AG04449 (cell line): ENCODE data around the gene SLC6A2.

ENCODE experiments used
- CTCF ChIA-PET: fragments of 350-600 bp; formaldehyde crosslinking; extraction: SDS; loops from one replicate; lab custom pipeline; 2021; ENCODE audit warnings: antibody characterized with exemption; lab: Yijun Ruan, JAX
- POLR2A ChIA-PET: fragments of 400-600, 350-600 bp; formaldehyde crosslinking; extraction: SDS; loops from one replicate; lab custom pipeline; 2020; ENCODE audit warnings: antibody characterized with exemption, inconsistent platforms; lab: Yijun Ruan, JAX
- DNase-seq: peaks from one replicate; pipeline ENCODE4 v3.0.0-alpha.2; 2010; ENCODE audit warnings: low read depth, low spot score
- H3K4me3 ChIP-seq: 2 replicates; pipeline ENCODE4 v1.5.1; 2011; ENCODE audit warnings: low read depth, mild to moderate bottlenecking, control low read depth, low read length
- CTCF ChIP-seq: IDR thresholded peaks from one replicate; pipeline ENCODE4 v1.5.1; 2011; ENCODE audit warnings: mild to moderate bottlenecking, moderate library complexity, low read length, control low read depth, inconsistent platforms; ENCODE audit not compliant: insufficient read depth; ENCODE audit errors: missing control alignments

SLC6A2 gene

DNA sequence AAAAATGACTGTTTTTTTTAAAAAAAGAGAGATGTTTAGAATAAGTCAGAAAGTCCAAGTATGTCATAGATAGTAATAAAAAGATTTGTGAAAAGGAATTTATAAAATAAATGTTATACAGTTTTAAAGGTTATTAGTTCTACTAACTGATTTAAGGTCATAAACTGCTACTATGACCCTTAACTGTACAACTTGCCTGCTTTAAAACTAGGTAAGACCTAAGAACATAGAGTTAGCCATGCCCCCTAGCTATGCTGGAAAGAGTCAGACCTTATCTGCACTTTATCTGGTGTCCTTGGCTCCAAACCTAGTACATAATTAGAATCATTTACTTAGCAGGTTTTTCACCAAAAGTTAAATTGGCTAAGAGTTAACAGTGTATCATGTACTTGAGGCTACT is 23.5 kb upstream of the SLC6A2 start:
- CTCF ChIA-PET: interaction anchor here (1.8 kb wide), 1 partner anchor 168 kb away, joined by 6 read pairs; no protein-coding TSS in a partner anchor
- DNase-seq: no peak
- POLR2A ChIA-PET: no interaction called here
- H3K4me3 ChIP-seq: no peak overlapping the region
- no peak for TF ChIP-seq CTCF

GRCh38 chr16:55634193-55634592 is 21.6 kb upstream of the SLC6A2 start:
- DNase-seq: no peak
- H3K4me3 ChIP-seq: no peak overlapping the region
- CTCF ChIA-PET: interaction anchor here (1.8 kb wide), 1 partner anchor 170 kb away, joined by 6 read pairs; no protein-coding TSS in a partner anchor
- POLR2A ChIA-PET: no interaction called here
- no peak for TF ChIP-seq CTCF

- ChIA-PET CTCF (interaction anchor here (1.2 kb wide), 1 partner anchor 172 kb away, joined by 4 read pairs; no protein-coding TSS in a partner anchor), POLR2A (no interaction called here)
- H3K4me3 ChIP-seq: no peak overlapping the region
- no peak for TF ChIP-seq CTCF
- DNase-seq: no peak
Measured at GRCh38 chr16:55638256-55638655, 17.5 kb upstream of the SLC6A2 start.

DNA sequence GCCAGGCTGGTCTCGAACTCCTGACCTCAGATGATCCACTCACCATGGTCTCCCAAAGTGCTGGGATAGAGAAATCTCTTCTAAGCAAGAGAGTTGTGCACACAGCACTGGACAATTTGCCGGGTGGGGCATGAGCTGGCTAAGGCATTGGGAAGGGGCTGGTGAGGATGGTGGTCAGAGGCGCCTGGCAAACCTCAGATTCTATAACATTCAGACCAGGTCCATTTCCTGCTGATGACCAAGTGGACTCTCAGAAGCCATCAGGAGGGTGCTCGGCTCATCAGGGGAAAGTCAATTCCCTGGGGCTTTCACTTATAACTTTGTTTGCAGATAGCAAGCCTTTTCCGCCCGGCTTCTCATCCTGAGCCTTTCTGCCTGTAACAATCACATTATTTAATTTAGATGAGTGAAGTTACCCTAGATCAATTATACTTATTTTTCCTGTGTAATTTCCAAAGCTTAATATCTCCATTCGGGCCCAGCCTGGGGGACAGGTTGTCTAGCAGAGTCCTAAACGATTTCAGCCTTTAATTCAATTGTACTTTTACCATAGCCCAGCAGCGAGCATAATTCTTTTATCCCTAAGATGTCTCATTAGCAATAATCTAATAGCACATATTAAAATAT is 15.0 kb upstream of the SLC6A2 start:
- ChIA-PET POLR2A (no interaction called here), CTCF (interaction anchor here (1.2 to 1.4 kb wide), 2 partner anchors 63 to 175 kb away, joined by 4 to 5 read pairs; no protein-coding TSS in a partner anchor)
- no peak overlapping the region for H3K4me3 ChIP-seq
- no peak for TF ChIP-seq CTCF
- DNase-seq: no peak

DNA sequence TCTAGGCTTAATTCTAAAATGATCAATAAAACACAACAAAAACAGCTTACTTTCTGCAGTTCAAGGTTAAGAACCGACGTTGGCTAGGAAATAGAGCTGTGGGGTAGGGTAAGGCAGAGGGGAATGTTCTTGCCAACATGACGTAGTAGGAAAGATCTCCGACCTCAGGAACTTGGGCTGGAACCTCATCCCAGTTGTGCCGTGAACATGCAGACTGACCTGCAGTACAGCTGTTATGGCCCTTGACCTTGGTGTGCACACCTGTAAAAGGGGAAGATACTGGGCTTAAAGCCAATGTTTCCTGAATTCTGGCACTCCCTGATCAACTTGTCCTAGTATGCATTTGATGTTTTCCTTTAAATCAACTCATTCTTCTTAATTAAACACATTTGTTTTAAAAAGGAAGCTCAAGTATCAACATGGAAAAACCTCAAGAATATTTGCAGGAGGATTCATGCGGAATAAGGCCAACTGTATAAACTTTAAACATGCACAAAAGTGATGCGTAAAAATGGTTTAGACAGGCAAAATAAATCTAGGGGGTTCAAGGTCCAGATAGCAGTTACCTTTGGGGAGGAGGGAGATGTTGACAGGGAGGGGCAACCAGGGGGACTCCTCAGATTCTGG is 14.2 kb upstream of the SLC6A2 start:
- no peak for TF ChIP-seq CTCF
- DNase-seq: no peak
- no peak overlapping the region for H3K4me3 ChIP-seq
- CTCF ChIA-PET: interaction anchor here (1.0 to 2.0 kb wide), 4 partner anchors 62 to 176 kb away, joined by 3 to 12 read pairs (median 4); no protein-coding TSS in a partner anchor
- POLR2A ChIA-PET: no interaction called here

- ChIA-PET POLR2A (no interaction called here), CTCF (interaction anchor here (1.0 to 2.0 kb wide), 2 partner anchors 176 to 178 kb away, joined by 3 to 12 read pairs; no protein-coding TSS in a partner anchor)
Measured at GRCh38 chr16:55642611-55643010, 13.2 kb upstream of the SLC6A2 start.

More at GRCh38 chr16:55642611-55643010, 13.2 kb upstream of the SLC6A2 start:
- no peak for DNase-seq
- no peak for TF ChIP-seq CTCF
- no peak overlapping the region for H3K4me3 ChIP-seq
